Thyroid gland (tissue), 4 donors: ENCODE results near the gene DYNC1H1.

Experiments used
- POLR2A ChIP-seq, 2 donors: fragments of 450-650 bp; IDR thresholded peaks; one replicate each; pipeline ENCODE4 v1.6.1; 2017; ENCODE audit warnings: antibody characterized with exemption in 2 of 2, mild to moderate bottlenecking in 2 of 2, moderate library complexity in 1 of 2
- TF ChIP-seq, protein P1 (sequence below), 6 experiments: fragments of 200-600 bp in 3 of 6; fragments of 450-650 bp in 3 of 6; sonication (generic) in 3 of 6; IDR thresholded peaks; one replicate each; pipeline ENCODE4 v1.5.1; 2016 to 2019; ENCODE audit warnings: antibody characterized with exemption in 6 of 6, mild to moderate bottlenecking in 2 of 6, inconsistent platforms in 1 of 6, moderate library complexity in 1 of 6

DNA sequence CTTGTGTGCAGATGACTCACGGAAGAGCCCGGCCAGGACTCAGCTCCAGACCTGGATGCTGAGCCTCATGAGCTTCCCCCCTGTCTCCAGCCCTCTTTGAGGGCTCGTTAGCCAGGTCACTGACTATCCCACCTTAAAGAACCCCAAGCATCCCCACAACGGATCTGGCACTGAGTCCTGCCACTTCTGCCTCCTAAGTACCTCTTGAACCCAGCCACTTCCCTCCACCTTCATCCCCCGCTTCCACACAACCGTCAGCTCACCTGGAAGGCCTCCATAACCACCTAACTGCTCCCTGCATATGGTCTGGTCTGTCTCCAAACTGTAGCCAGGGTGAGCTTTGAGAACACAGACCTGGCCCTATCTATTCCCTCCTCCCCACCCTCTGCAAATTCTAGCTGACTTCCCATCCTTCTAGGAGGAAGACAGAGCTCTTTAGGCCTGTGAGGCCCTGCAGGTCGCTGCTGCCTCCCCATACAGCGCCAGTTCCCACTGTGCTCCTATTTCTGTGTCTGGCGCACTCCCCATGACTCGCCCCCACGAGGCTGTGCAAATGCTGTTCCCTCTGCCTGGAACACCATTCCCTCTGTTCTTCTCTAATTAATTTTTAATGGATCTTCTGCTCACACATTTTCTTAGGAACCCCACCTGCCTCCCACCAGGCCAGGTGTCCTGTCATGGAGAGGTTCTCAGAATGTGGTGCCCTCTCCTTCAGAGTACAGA lies 125.4 kb downstream of the DYNC1H1 start:
- TF ChIP-seq POLR2A (IDR thresholded peaks at IDR 0.05), result no peak
- TF ChIP-seq, protein P1, sequence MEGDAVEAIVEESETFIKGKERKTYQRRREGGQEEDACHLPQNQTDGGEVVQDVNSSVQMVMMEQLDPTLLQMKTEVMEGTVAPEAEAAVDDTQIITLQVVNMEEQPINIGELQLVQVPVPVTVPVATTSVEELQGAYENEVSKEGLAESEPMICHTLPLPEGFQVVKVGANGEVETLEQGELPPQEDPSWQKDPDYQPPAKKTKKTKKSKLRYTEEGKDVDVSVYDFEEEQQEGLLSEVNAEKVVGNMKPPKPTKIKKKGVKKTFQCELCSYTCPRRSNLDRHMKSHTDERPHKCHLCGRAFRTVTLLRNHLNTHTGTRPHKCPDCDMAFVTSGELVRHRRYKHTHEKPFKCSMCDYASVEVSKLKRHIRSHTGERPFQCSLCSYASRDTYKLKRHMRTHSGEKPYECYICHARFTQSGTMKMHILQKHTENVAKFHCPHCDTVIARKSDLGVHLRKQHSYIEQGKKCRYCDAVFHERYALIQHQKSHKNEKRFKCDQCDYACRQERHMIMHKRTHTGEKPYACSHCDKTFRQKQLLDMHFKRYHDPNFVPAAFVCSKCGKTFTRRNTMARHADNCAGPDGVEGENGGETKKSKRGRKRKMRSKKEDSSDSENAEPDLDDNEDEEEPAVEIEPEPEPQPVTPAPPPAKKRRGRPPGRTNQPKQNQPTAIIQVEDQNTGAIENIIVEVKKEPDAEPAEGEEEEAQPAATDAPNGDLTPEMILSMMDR (IDR thresholded peaks at IDR 0.05), result no peak
